B cell (primary cell): ENCODE data around the gene CALHM5. TPM values are rescaled to one million over a fixed set of nuclear protein-coding genes. Genes with fewer than 3 reads are reported as not detected.

Experiments used
- ATAC-seq: fragments of 200-7000 bp; cut with Tn5 transposase; one replicate; pipeline ENCODE4 v1.10.0; 2021; ENCODE audit warnings: low read depth, mild to moderate bottlenecking, moderate number of reproducible peaks, moderate library complexity
- CTCF ChIA-PET: fragments of 350-600 bp; sonication (Branson Sonifier 250); formaldehyde crosslinking; loops from one replicate; lab custom pipeline; 2021; ENCODE audit warnings: antibody characterized with exemption, inconsistent platforms; lab: Charles Lee
- POLR2A ChIA-PET: fragments of 350-600 bp; sonication (Branson Sonifier 250); formaldehyde crosslinking; loops from one replicate; lab custom pipeline; 2021; ENCODE audit warnings: antibody characterized with exemption; lab: Charles Lee
- DNase-seq: peaks from one replicate; pipeline ENCODE4 v3.0.0; 2013
- H2AFZ ChIP-seq: 2 replicates; pipeline ENCODE4 v1.6.1; 2012; ENCODE audit warnings: mild to moderate bottlenecking, low read depth, low read length; ENCODE audit not compliant: insufficient read depth, poor library complexity, severe bottlenecking
- H3K27ac ChIP-seq, 2 donors: 1 replicate in 1 of 2; 2 replicates in 1 of 2; pipeline ENCODE4 v1.5.1; 2012 to 2013; ENCODE audit warnings: low read length in 2 of 2, mild to moderate bottlenecking in 2 of 2, moderate library complexity in 1 of 2
- H3K27me3 ChIP-seq, 4 experiments: fragments of 200-600 bp in 1 of 4; sonication (generic) in 1 of 4; replicated peaks in 1 of 4; 1 replicate in 2 of 4; 2 replicates in 2 of 4; pipeline versions ENCODE4 v1.6.1 to v1.7.0; 2013 to 2016; ENCODE audit warnings: low read length in 3 of 4, mild to moderate bottlenecking in 2 of 4, mixed read lengths in 1 of 4, moderate library complexity in 1 of 4; ENCODE audit not compliant: insufficient read depth in 4 of 4, control insufficient read depth in 3 of 4; ENCODE audit errors: control extremely low read depth in 1 of 4
- H3K36me3 ChIP-seq, 2 experiments: replicated peaks in 1 of 2; 1 replicate in 1 of 2; 2 replicates in 1 of 2; pipeline versions ENCODE4 v1.6.1 to v1.7.1; 2013; ENCODE audit warnings: low read length in 1 of 2; ENCODE audit not compliant: insufficient read depth in 2 of 2, control insufficient read depth in 1 of 2; ENCODE audit errors: control extremely low read depth in 1 of 2, extremely low read depth in 1 of 2
- H3K4me1 ChIP-seq, 2 donors: fragments of 200-600 bp in 1 of 2; sonication (generic) in 1 of 2; 1 replicate in 1 of 2; 2 replicates in 1 of 2; pipeline versions ENCODE4 v1.5.1 to v1.6.1; 2013 to 2017; ENCODE audit warnings: low read length in 2 of 2; ENCODE audit not compliant: control insufficient read depth in 2 of 2, insufficient read depth in 2 of 2
- H3K4me2 ChIP-seq: replicated peaks from 2 replicates; pipeline ENCODE3; 2012; ENCODE audit warnings: mild to moderate bottlenecking, low read depth, low read length; ENCODE audit not compliant: poor library complexity, severe bottlenecking
- H3K4me3 ChIP-seq, 5 experiments: fragments of 200-600 bp in 1 of 5; sonication (generic) in 1 of 5; 1 replicate in 3 of 5; 2 replicates in 2 of 5; pipeline versions ENCODE4 v1.5.1 to v1.7.0; 2011 to 2016; ENCODE audit warnings: low read length in 4 of 5, mild to moderate bottlenecking in 4 of 5, low read depth in 2 of 5, control low read depth in 1 of 5, moderate library complexity in 1 of 5; ENCODE audit not compliant: insufficient read depth in 1 of 5; ENCODE audit errors: control extremely low read depth in 1 of 5, extremely low read depth in 1 of 5
- H3K79me2 ChIP-seq: fragments of 200-600 bp; sonication (generic); one replicate; pipeline ENCODE4 v1.6.0; 2016; ENCODE audit warnings: low read length; ENCODE audit not compliant: control insufficient read depth, insufficient read depth
- H3K9ac ChIP-seq: fragments of 200-600 bp; sonication (generic); 2 replicates; pipeline ENCODE4 v1.6.1; 2017; ENCODE audit warnings: mild to moderate bottlenecking, low read length, moderate library complexity
- H3K9me3 ChIP-seq, 3 donors: one replicate each; pipeline versions ENCODE4 v1.6.1 to v1.7.1; 2013; ENCODE audit warnings: low read length in 2 of 3; ENCODE audit not compliant: control insufficient read depth in 2 of 3, insufficient read depth in 1 of 3; ENCODE audit errors: control extremely low read depth in 1 of 3
- H4K20me1 ChIP-seq: 2 replicates; pipeline ENCODE4 v1.6.0; 2012; ENCODE audit warnings: mild to moderate bottlenecking, low read length; ENCODE audit not compliant: insufficient read depth, control insufficient read depth, poor library complexity, severe bottlenecking
- H3K27ac Mint-ChIP-seq: one replicate; pipeline ENCODE4 v1.8.0; 2021; ENCODE audit warnings: mixed read lengths
- H3K27me3 Mint-ChIP-seq: one replicate; pipeline ENCODE4 v1.8.0; 2021; ENCODE audit warnings: mixed read lengths
- H3K4me1 Mint-ChIP-seq: one replicate; pipeline ENCODE4 v1.8.0; 2021; ENCODE audit warnings: mixed read lengths
- H3K4me3 Mint-ChIP-seq: one replicate; pipeline ENCODE4 v1.8.0; 2021; ENCODE audit warnings: mixed read lengths
- H3K9me3 Mint-ChIP-seq: one replicate; pipeline ENCODE4 v1.8.0; 2022; ENCODE audit warnings: mixed read lengths; ENCODE audit not compliant: insufficient read depth
- EZH2 ChIP-seq: IDR thresholded peaks from 2 replicates; pipeline ENCODE4 v1.6.1; 2012; ENCODE audit warnings: borderline replicate concordance, low read depth, mild to moderate bottlenecking, moderate library complexity, low read length; ENCODE audit not compliant: insufficient read depth, poor library complexity, severe bottlenecking
- WGBS: methylation state at CpG from one replicate; pipeline ENCODE4 v1.1.5; 2013; ENCODE audit warnings: missing lambda C conversion rate; ENCODE audit not compliant: insufficient coverage; 5-methylcytosine and 5-hydroxymethylcytosine counted together
- intact Hi-C: fragments of 100-400 bp; cut with micrococcal nuclease; formaldehyde crosslinking; loops from one replicate; pipeline ENCODE4 v1.10.0; 2022
- polyA plus RNA-seq: library from polyadenylated mRNA; depleted of rRNA; stranded (reverse); fragments of >200 nt; gene quantifications from 2 replicates; pipeline ENCODE4 v1.2.3, GENCODE V29; 2012
- total RNA-seq, 2 donors: library from RNA; stranded (reverse); fragments of 120-200 nt in 1 of 2; gene quantifications; 1 replicate in 1 of 2; 2 replicates in 1 of 2; pipeline versions ENCODE4 v1.2.3 to v1.2.4, GENCODE V29; 2013 to 2022
- TF ChIP-seq, protein P1 (sequence below): fragments of 200-600 bp; IDR thresholded peaks from one replicate; pipeline ENCODE4 v1.8.0; 2022; ENCODE audit warnings: antibody characterized with exemption, mild to moderate bottlenecking

The CALHM5 gene
- total and polyA plus RNA-seq, 2 donors (not counting 1 experiment from before 2014, with no cell fraction given): not detected

DNA sequence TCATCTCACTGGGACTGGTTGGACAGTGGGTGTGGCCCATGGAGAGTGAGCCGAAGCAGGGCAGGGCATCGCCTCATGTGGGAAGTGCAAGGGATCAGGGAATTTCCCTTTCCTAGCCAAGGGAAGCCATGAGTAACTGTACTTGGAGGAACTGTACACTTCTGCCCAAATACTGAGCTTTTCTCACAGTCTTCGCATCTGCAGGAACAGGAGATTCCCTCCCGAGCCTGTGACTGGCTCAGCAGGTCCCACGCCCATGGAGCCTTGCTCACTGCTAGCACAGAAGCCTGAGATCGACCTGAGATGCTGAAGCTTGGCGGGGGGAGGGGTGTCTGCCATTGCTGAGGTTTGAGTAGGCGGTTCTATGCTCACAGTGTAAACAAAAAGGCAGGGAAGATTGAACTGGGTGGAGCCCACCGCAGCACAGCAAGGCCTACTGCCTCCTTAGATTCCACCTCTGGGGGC lies 10.4 kb upstream of the CALHM5 start:
- WGBS: 89% methylated on average over 9 of the region's 9 CpGs
- H3K4me3 Mint-ChIP-seq: no peak overlapping the region
- no peaks in the 10 kb centered on the region for H3K9me3 ChIP-seq
- no peak overlapping the region for H3K27ac Mint-ChIP-seq
- no peaks in the 10 kb centered on the region for H4K20me1 ChIP-seq
- CTCF ChIA-PET: interaction anchor here (2.1 kb wide), 1 partner anchor 56 kb away, joined by 5 read pairs; no protein-coding TSS in a partner anchor
- H3K4me3 ChIP-seq: no peak overlapping the region
- H3K27ac ChIP-seq: no peak overlapping the region
- TF ChIP-seq, protein P1, sequence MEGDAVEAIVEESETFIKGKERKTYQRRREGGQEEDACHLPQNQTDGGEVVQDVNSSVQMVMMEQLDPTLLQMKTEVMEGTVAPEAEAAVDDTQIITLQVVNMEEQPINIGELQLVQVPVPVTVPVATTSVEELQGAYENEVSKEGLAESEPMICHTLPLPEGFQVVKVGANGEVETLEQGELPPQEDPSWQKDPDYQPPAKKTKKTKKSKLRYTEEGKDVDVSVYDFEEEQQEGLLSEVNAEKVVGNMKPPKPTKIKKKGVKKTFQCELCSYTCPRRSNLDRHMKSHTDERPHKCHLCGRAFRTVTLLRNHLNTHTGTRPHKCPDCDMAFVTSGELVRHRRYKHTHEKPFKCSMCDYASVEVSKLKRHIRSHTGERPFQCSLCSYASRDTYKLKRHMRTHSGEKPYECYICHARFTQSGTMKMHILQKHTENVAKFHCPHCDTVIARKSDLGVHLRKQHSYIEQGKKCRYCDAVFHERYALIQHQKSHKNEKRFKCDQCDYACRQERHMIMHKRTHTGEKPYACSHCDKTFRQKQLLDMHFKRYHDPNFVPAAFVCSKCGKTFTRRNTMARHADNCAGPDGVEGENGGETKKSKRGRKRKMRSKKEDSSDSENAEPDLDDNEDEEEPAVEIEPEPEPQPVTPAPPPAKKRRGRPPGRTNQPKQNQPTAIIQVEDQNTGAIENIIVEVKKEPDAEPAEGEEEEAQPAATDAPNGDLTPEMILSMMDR: no peak
- no peak for TF ChIP-seq EZH2
- no peak overlapping the region for H3K4me2 ChIP-seq
- no peaks in the 10 kb centered on the region for H3K79me2 ChIP-seq
- H3K27me3 Mint-ChIP-seq: peaks cover 4% of the 10 kb centered on the region
- POLR2A ChIA-PET: interaction anchor here (0.6 kb wide), 1 partner anchor 11 kb away, joined by 4 read pairs; no protein-coding TSS in a partner anchor
- no peaks in the 10 kb centered on the region for H3K27me3 ChIP-seq
- no peaks in the 10 kb centered on the region for H3K9me3 Mint-ChIP-seq
- intact Hi-C loops: no loop called here
- ATAC-seq (no peak), DNase-seq (no peak)
- H3K36me3 ChIP-seq: no peaks in the 10 kb centered on the region
- H3K4me1 Mint-ChIP-seq: peaks cover 8% of the 10 kb centered on the region
- no peaks in the 10 kb centered on the region for H3K4me1 ChIP-seq
- no peak overlapping the region for H2AFZ ChIP-seq
- no peak overlapping the region for H3K9ac ChIP-seq

DNA sequence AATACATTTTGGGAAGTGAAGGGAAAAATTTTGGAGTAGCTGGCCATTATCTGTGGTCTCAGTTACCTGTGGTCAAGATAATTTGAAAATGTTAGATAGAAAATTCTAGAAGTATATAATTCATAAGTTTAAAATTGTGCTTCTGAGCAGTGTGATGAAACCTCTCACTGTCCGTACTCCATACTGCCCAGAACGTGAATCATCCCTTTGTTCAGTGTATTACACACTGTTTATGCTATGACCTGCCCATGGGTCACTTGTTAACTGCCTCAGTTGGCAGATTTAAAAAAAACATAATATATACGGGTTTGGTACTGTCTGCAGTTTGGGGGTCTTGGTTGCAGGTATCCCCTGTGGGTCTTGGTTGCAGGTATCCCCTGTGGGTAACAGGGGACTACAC lies 4.1 kb upstream of the CALHM5 start:
- Mint-ChIP-seq H3K27me3 (no peaks in the 10 kb centered on the region), H3K27ac (no peak overlapping the region), H3K4me1 (peaks cover 17% of the 10 kb centered on the region), H3K9me3 (peaks cover 9% of the 10 kb centered on the region), H3K4me3 (no peak overlapping the region)
- Histone ChIP-seq H3K27me3 (no peaks in the 10 kb centered on the region), H3K4me2 (no peak overlapping the region), H3K4me1 (peaks cover 5 to 6% of the 10 kb centered on the region in 2 donors), H3K79me2 (no peaks in the 10 kb centered on the region), H3K27ac (no peak overlapping the region), H4K20me1 (no peaks in the 10 kb centered on the region), H2AFZ (no peak overlapping the region), H3K9me3 (peaks cover 0 to 4% (median 0%) of the 10 kb centered on the region in 3 donors), H3K4me3 (no peak overlapping the region), H3K36me3 (no peaks in the 10 kb centered on the region), H3K9ac (no peak overlapping the region)
- ChIA-PET CTCF (no interaction called here), POLR2A (no interaction called here)
- TF ChIP-seq EZH2: no peak
- ATAC-seq: no peak
- 100% methylated on average over 2 of the region's 3 CpGs for WGBS
- intact Hi-C loops: no loop called here
- DNase-seq: no peak
